Ishikawa (cell line): ENCODE results near the gene NHLRC2.

Source experiments
- CEBPB ChIP-seq: IDR thresholded peaks from 2 replicates; pipeline ENCODE4 v1.6.1; 2012
- CREB1 ChIP-seq: IDR thresholded peaks from 2 replicates; pipeline ENCODE4 v1.6.1; 2012; ENCODE audit warnings: low read depth
- EGR1 ChIP-seq: IDR thresholded peaks from 2 replicates; pipeline ENCODE4 v1.6.1; 2012
- EP300 ChIP-seq: IDR thresholded peaks from 2 replicates; pipeline ENCODE4 v1.6.1; 2012; ENCODE audit warnings: borderline replicate concordance
- FOXM1 ChIP-seq: IDR thresholded peaks from 2 replicates; pipeline ENCODE4 v1.6.1; 2012; ENCODE audit warnings: low read depth, borderline replicate concordance
- NFIC ChIP-seq: IDR thresholded peaks from 2 replicates; pipeline ENCODE4 v1.6.1; 2012
- RAD21 ChIP-seq: IDR thresholded peaks from 2 replicates; pipeline ENCODE4 v1.6.1; 2012; ENCODE audit warnings: low read depth
- TAF1 ChIP-seq: IDR thresholded peaks from 2 replicates; pipeline ENCODE4 v1.6.1; 2012; ENCODE audit warnings: low read depth, mild to moderate bottlenecking
- TCF12 ChIP-seq: IDR thresholded peaks from 2 replicates; pipeline ENCODE4 v1.6.1; 2012; ENCODE audit warnings: low read depth
- TEAD4 ChIP-seq: IDR thresholded peaks from 2 replicates; pipeline ENCODE4 v1.6.1; 2012
- YY1 ChIP-seq: IDR thresholded peaks from 2 replicates; pipeline ENCODE4 v1.6.1; 2012; ENCODE audit warnings: low read depth
- ZBTB7A ChIP-seq: IDR thresholded peaks from 2 replicates; pipeline ENCODE4 v1.6.1; 2012; ENCODE audit warnings: low read depth
- TF ChIP-seq, protein P1 (sequence below): IDR thresholded peaks from 2 replicates; pipeline ENCODE4 v1.6.1; 2012
- TF ChIP-seq, protein P2 (sequence below): IDR thresholded peaks from 2 replicates; pipeline ENCODE4 v1.6.1; 2012
- TF ChIP-seq, protein P3 (sequence below): IDR thresholded peaks from 2 replicates; pipeline ENCODE4 v1.6.1; 2012; ENCODE audit warnings: low read depth, mild to moderate bottlenecking

Gene NHLRC2, protein sequence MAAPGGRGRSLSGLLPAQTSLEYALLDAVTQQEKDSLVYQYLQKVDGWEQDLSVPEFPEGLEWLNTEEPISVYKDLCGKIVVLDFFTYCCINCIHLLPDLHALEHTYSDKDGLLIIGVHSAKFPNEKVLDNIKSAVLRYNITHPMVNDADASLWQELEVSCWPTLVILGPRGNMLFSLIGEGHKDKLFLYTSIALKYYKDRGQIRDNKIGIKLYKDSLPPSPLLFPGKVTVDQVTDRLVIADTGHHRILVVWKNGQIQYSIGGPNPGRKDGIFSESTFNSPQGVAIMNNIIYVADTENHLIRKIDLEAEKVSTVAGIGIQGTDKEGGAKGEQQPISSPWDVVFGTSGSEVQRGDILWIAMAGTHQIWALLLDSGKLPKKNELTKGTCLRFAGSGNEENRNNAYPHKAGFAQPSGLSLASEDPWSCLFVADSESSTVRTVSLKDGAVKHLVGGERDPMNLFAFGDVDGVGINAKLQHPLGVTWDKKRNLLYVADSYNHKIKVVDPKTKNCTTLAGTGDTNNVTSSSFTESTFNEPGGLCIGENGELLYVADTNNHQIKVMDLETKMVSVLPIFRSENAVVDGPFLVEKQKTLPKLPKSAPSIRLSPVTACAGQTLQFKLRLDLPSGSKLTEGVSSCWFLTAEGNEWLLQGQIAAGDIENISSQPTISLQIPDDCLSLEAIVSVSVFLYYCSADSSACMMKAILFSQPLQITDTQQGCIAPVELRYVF

DNA sequence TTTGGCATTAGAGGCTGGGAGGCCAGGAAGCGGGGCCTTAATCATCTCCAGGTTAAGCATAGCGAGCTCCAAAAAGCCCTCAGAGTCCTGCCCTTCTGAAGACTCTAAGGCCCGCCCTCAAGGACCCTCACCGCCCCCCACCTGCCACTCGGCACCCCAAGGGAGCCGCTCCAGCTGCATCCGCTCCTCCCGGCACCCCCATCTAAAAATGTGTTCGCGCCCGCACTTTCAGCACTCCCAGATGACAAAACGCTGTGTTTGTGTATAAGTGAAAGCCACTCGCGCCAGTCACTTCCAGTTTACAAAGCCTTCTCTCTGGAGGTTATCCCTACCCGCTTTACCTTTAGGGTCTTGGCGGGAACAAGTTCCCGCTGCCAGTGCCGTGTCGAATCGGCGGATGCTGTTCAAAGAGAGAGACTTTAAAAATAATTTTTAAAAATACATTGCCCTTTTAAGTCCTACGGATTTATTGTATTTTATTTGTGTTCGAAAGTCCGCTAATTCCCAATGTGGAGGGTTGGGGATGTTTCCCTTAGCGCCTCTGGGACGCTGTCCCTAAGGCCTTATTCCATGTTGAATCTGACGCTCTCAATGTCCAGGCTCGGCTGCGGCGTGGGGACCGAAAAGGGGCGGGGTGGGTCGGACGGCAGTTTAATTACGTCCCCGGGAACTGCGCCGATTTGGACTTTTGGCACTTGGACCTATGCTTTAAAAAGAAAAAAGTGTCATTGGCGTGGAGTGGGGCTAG is at the start of gene NHLRC2, which contains the start of gene DCLRE1A:
TSS of gene NHLRC2 (plus strand) at position 649 of the 748 bp plus-strand sequence. CDS start 212 bp downstream, outside the sequence.
TSS of gene DCLRE1A (minus strand) at position 70 of the 748 bp plus-strand sequence. CDS start 900 bp downstream, outside the sequence.
- TF ChIP-seq RAD21 (no peak), TEAD4 (0 out of 2 replicates have a peak, but pooled peaks have one; percentile 6), CREB1 (no peak), FOXM1 (peak; percentile 74), YY1 (no peak), EP300 (peak; percentile 72), ZBTB7A (peak; percentile 86), CEBPB (no peak), TAF1 (peak; percentile 69; the same call in 1 of the 2 replicates), NFIC (no peak; the same call in 1 of the 2 replicates), TCF12 (peak; percentile 19; the same call in 1 of the 2 replicates), EGR1 (no peak)
- TF ChIP-seq, protein P1, sequence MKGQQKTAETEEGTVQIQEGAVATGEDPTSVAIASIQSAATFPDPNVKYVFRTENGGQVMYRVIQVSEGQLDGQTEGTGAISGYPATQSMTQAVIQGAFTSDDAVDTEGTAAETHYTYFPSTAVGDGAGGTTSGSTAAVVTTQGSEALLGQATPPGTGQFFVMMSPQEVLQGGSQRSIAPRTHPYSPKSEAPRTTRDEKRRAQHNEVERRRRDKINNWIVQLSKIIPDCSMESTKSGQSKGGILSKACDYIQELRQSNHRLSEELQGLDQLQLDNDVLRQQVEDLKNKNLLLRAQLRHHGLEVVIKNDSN = no peak
- TF ChIP-seq, protein P2, sequence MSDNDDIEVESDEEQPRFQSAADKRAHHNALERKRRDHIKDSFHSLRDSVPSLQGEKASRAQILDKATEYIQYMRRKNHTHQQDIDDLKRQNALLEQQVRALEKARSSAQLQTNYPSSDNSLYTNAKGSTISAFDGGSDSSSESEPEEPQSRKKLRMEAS = peak; percentile 78
- TF ChIP-seq, protein P3, sequence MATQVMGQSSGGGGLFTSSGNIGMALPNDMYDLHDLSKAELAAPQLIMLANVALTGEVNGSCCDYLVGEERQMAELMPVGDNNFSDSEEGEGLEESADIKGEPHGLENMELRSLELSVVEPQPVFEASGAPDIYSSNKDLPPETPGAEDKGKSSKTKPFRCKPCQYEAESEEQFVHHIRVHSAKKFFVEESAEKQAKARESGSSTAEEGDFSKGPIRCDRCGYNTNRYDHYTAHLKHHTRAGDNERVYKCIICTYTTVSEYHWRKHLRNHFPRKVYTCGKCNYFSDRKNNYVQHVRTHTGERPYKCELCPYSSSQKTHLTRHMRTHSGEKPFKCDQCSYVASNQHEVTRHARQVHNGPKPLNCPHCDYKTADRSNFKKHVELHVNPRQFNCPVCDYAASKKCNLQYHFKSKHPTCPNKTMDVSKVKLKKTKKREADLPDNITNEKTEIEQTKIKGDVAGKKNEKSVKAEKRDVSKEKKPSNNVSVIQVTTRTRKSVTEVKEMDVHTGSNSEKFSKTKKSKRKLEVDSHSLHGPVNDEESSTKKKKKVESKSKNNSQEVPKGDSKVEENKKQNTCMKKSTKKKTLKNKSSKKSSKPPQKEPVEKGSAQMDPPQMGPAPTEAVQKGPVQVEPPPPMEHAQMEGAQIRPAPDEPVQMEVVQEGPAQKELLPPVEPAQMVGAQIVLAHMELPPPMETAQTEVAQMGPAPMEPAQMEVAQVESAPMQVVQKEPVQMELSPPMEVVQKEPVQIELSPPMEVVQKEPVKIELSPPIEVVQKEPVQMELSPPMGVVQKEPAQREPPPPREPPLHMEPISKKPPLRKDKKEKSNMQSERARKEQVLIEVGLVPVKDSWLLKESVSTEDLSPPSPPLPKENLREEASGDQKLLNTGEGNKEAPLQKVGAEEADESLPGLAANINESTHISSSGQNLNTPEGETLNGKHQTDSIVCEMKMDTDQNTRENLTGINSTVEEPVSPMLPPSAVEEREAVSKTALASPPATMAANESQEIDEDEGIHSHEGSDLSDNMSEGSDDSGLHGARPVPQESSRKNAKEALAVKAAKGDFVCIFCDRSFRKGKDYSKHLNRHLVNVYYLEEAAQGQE = 0 out of 2 replicates have a peak, but pooled peaks have one; percentile 10

DNA sequence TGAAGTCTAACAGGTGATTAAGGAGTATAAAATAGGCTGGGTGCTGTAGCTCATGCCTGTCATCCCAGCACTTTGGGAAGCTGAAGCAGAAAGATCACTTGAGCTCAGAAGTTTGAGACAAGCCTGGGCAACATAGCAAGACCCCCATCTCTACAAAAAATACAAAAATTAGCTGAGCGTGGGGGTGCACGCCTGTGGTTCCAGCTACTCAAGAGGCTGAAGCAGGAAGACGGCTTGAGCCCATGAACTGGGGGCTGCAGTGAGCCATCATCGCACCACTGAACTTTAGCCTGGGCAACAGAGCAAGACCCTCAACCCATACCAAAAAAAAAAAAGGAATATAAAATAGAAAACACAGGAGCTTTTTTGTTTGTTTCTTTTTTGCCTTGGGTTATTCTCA is 48.0 kb upstream of the NHLRC2 start:
- no peak for TF ChIP-seq EP300
- TF ChIP-seq NFIC = no peak
- TF ChIP-seq EGR1 = no peak
- TF ChIP-seq, protein P3 = no peak
- TF ChIP-seq YY1 = no peak
- no peak for TF ChIP-seq CREB1
- TF ChIP-seq, protein P2 = no peak
- no peak for TF ChIP-seq TAF1
- TF ChIP-seq, protein P1 = no peak
- no peak for TF ChIP-seq TCF12
- no peak for TF ChIP-seq CEBPB
- TF ChIP-seq ZBTB7A = no peak
- no peak for TF ChIP-seq TEAD4
- TF ChIP-seq RAD21 = no peak

DNA sequence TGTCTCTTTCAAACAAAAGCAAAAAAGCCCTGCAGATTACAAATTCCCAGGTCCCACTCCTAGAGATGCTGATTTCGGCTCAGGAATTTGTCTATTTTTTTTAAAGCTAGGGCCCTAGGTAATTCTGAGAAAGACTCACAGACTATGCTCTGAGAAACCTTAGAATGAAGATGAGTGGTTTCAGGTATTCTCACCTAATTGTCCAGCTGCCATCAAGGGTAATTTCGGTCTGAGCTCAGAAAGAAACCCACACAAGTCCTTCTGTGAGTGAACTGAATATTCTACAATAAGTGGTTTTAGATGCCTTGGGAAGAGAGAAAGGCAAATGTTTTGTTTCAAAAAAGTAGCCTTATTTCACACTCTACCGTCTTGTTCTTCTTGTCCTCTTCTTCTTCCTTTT is 46.3 kb upstream of the NHLRC2 start:
- TF ChIP-seq TCF12 (no peak), YY1 (no peak), NFIC (no peak), FOXM1 (no peak), EP300 (no peak), TAF1 (no peak), RAD21 (no peak), CREB1 (no peak), CEBPB (no peak), TEAD4 (no peak), EGR1 (no peak), ZBTB7A (no peak)
- TF ChIP-seq, protein P1 = no peak
- TF ChIP-seq, protein P3 = no peak
- TF ChIP-seq, protein P2 = no peak
